Endothelial cell (in vitro differentiated cells): ENCODE data around the gene CERCAM. TPM values are rescaled to one million over a fixed set of nuclear protein-coding genes. Genes with fewer than 3 reads are reported as not detected.

ENCODE experiments used
- DNase-seq: peaks from one replicate; pipeline ENCODE4 v3.0.0; 2021; ENCODE audit warnings: low spot score
- H3K27ac Mint-ChIP-seq: one replicate; pipeline ENCODE4 v1.8.0; 2021; ENCODE audit warnings: mixed read lengths, inconsistent platforms; ENCODE audit not compliant: unreplicated experiment
- H3K27me3 Mint-ChIP-seq: one replicate; pipeline ENCODE4 v1.8.0; 2021; ENCODE audit warnings: mild to moderate bottlenecking, moderate library complexity, mixed read lengths, inconsistent platforms; ENCODE audit not compliant: unreplicated experiment
- H3K36me3 Mint-ChIP-seq: one replicate; pipeline ENCODE4 v1.8.0; 2021; ENCODE audit warnings: mild to moderate bottlenecking, low read depth, mixed read lengths, inconsistent platforms; ENCODE audit not compliant: unreplicated experiment
- H3K4me1 Mint-ChIP-seq: one replicate; pipeline ENCODE4 v1.8.0; 2021; ENCODE audit warnings: mild to moderate bottlenecking, mixed read lengths, inconsistent platforms; ENCODE audit not compliant: unreplicated experiment
- H3K4me3 Mint-ChIP-seq: one replicate; pipeline ENCODE4 v1.8.0; 2021; ENCODE audit warnings: mild to moderate bottlenecking, mixed read lengths, inconsistent platforms; ENCODE audit not compliant: unreplicated experiment
- H3K9me3 Mint-ChIP-seq: one replicate; pipeline ENCODE4 v1.8.0; 2021; ENCODE audit warnings: mixed read lengths, inconsistent platforms; ENCODE audit not compliant: unreplicated experiment
- total RNA-seq: library from RNA; stranded (reverse); fragmentation: NEBNext Ultra II Directional; extraction: Animal tissue kit (Norgen Biotek cat#: 25700); gene quantifications from one replicate; pipeline ENCODE4 v1.2.1, GENCODE V29; 2021; ENCODE audit not compliant: unreplicated experiment
- TF ChIP-seq, protein P1 (sequence below): fragments of 200-600 bp; sonication (generic); IDR thresholded peaks from one replicate; pipeline ENCODE4 v1.5.0; 2021; ENCODE audit warnings: antibody characterized with exemption; ENCODE audit not compliant: unreplicated experiment

CERCAM gene
- total RNA-seq, 1 donor from 2014 or later: 27.9 TPM

DNA sequence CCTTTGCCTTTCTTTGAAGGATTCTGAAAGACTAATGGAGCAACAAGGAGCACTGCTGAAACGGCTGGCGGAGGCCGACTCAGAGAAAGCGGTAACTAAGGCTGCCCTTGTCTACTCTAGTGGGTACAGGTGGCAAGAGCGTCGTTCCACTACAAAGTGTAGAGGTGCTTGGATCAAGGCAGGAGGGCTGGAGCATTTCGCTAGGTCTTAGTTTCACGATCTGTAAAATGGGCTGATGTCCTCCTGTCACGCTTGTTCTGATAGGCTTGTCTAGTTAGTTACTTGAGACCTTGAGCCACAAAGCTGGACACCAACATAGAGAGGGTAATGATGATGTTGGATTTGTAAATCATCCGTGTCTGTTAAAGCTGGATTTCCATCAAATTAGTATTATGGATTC lies 60.9 kb downstream of the CERCAM start:
- Mint-ChIP-seq H3K27ac (no peak overlapping the region), H3K4me1 (no peaks in the 10 kb centered on the region), H3K27me3 (peaks cover 2% of the 10 kb centered on the region), H3K36me3 (peaks cover 46% of the 10 kb centered on the region), H3K4me3 (peak overlapping the region; percentile 53), H3K9me3 (no peaks in the 10 kb centered on the region)
- DNase-seq: no peak
- TF ChIP-seq, protein P1, sequence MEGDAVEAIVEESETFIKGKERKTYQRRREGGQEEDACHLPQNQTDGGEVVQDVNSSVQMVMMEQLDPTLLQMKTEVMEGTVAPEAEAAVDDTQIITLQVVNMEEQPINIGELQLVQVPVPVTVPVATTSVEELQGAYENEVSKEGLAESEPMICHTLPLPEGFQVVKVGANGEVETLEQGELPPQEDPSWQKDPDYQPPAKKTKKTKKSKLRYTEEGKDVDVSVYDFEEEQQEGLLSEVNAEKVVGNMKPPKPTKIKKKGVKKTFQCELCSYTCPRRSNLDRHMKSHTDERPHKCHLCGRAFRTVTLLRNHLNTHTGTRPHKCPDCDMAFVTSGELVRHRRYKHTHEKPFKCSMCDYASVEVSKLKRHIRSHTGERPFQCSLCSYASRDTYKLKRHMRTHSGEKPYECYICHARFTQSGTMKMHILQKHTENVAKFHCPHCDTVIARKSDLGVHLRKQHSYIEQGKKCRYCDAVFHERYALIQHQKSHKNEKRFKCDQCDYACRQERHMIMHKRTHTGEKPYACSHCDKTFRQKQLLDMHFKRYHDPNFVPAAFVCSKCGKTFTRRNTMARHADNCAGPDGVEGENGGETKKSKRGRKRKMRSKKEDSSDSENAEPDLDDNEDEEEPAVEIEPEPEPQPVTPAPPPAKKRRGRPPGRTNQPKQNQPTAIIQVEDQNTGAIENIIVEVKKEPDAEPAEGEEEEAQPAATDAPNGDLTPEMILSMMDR: no peak

DNA sequence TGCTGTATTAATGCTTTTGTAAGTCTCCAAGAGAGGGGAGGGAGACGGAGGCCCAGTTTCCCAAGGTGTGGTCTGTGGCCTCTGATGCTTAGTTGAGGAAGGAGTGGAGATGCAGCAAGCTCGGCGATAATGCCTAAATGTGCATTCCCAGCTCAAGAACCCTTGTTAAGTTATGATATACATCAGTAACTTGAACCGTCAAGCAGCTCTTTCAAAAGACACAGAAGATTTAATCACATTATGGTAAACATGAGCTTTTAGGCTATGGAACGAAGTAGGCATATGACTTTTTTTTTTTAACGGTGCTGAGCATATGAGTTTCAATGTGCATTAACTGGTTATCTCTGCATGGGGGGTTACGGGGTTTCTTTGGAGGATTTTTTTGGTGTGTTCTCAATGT lies 61.5 kb downstream of the CERCAM start:
- Mint-ChIP-seq H3K27me3 (peaks cover 2% of the 10 kb centered on the region), H3K9me3 (no peaks in the 10 kb centered on the region), H3K27ac (no peak overlapping the region), H3K4me1 (peaks cover 2% of the 10 kb centered on the region), H3K4me3 (peak overlapping the region; percentile 67), H3K36me3 (peaks cover 52% of the 10 kb centered on the region)
- TF ChIP-seq, protein P1: no peak
- DNase-seq: no peak

DNA sequence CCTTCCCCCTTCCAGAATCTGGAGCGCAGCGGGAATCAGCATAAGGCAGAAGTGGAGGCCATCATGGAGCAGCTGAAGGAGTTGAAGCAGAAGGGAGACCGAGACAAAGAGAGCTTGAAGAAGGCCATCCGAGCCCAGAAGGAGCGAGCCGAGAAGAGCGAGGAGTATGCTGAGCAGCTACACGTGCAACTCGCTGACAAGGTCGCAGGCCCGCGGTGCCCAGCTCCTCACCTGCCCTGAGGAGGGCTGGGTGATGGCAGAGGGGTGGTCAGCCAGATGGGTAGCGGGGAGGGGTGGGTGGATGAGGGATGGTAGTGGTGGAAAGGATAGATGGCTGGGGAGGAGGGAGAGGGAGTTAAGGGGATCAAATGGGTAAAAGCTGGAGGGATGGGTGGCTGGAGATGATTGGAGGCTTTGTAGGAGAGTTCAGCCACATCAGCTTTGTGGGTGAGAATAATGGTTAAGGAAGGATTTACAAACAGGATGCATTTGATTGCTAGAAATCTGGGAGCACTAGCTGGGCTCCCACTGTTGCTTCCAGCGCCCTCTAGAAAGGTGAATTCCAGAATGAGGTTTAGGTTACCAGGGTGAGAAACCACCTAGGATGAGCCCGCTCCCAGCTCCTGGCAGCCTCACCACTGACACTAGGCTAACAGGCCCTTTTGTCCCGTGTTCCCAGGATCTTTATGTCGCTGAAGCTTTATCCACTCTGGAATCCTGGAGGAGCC lies 64.2 kb downstream of the CERCAM start:
- H3K27ac Mint-ChIP-seq: peak overlapping the region; percentile 36

DNA sequence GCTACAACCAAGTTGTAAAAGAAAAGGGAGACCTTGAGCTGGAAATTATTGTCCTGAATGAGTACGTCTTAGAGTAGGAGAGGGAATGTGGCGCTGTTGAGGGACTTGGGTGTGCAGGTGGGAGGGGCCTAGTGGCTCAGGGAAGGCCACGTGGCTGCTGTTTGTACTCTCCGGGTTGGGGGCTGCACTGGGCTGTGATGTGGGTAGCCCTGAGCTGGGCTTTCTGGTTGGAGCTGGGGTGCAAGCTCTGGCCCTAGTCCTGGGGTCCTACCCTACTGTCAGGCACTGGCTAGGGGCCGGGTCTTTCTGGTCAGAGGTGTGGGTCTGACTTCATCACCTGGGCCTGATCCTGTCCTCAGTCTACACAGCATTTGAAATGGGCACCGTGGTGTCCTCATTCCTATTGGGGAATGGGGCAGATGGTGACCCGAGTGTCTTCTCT lies 64.8 kb downstream of the CERCAM start:
- no peak for DNase-seq
- Mint-ChIP-seq H3K4me1 (peaks cover 6% of the 10 kb centered on the region), H3K27me3 (peaks cover 2% of the 10 kb centered on the region), H3K27ac (no peak overlapping the region), H3K4me3 (no peak overlapping the region), H3K9me3 (no peaks in the 10 kb centered on the region), H3K36me3 (peaks cover 61% of the 10 kb centered on the region)
- TF ChIP-seq, protein P1: no peak

More for the DNA sequence above, 64.2 kb downstream of the CERCAM start:
- TF ChIP-seq, protein P1: no peak
- Mint-ChIP-seq H3K27me3 (peaks cover 2% of the 10 kb centered on the region), H3K36me3 (peaks cover 59% of the 10 kb centered on the region), H3K4me1 (peaks cover 6% of the 10 kb centered on the region), H3K4me3 (no peak overlapping the region), H3K9me3 (no peaks in the 10 kb centered on the region)
- no peak for DNase-seq

DNA sequence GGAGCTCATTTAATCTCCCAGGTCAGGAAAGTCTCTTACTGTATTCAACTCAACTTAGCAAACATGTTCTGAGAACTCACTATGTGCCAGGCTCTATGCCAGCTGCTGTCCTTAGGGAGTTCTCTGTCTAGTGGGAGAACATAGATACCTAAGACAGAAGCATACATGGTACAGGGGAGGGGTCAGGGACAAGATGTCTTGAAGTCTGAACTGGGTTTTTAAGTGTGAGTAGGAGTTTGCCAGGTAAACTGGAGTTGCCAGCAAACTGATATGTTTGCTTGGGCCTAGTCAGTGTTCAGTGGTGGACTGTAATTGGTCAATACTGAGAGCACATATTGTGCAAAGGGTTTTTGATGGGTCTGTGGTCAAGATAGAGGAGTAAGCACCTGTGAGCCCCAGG lies 65.5 kb downstream of the CERCAM start:
- TF ChIP-seq, protein P1: no peak
- Mint-ChIP-seq H3K9me3 (no peaks in the 10 kb centered on the region), H3K4me3 (peak overlapping the region; percentile 38), H3K4me1 (peaks cover 6% of the 10 kb centered on the region), H3K27ac (no peak overlapping the region), H3K36me3 (peaks cover 60% of the 10 kb centered on the region), H3K27me3 (peaks cover 2% of the 10 kb centered on the region)
- no peak for DNase-seq
